Liver (tissue), 3 donors: ENCODE data around the gene DHRSX.

Experiments
- EGR1 ChIP-seq, 2 donors: IDR thresholded peaks; 2 replicates each; pipeline ENCODE4 v1.6.1; 2016 to 2018; ENCODE audit warnings: antibody characterized with exemption in 2 of 2, low read depth in 2 of 2
- JUND ChIP-seq, 2 donors: IDR thresholded peaks; 2 replicates each; pipeline ENCODE4 v1.6.1; 2016; ENCODE audit warnings: antibody characterized with exemption in 2 of 2
- TAF1 ChIP-seq: conservative IDR thresholded peaks from 2 replicates; pipeline ENCODE4 v1.6.1; 2016; ENCODE audit warnings: antibody characterized with exemption, mild to moderate bottlenecking
- TF ChIP-seq, protein P1 (sequence below): fragments of 150-350 bp; IDR thresholded peaks from 2 replicates; pipeline ENCODE4 v1.5.1; 2017; ENCODE audit warnings: improper control_type of control experiment, low read depth, low read length; ENCODE audit not compliant: missing input control
- TF ChIP-seq, protein P2 (sequence below): IDR thresholded peaks from 2 replicates; pipeline ENCODE4 v1.6.1; 2016; ENCODE audit warnings: antibody characterized with exemption, mild to moderate bottlenecking
- donor health status: healthy.
- donor health status: healthy.

DNA sequence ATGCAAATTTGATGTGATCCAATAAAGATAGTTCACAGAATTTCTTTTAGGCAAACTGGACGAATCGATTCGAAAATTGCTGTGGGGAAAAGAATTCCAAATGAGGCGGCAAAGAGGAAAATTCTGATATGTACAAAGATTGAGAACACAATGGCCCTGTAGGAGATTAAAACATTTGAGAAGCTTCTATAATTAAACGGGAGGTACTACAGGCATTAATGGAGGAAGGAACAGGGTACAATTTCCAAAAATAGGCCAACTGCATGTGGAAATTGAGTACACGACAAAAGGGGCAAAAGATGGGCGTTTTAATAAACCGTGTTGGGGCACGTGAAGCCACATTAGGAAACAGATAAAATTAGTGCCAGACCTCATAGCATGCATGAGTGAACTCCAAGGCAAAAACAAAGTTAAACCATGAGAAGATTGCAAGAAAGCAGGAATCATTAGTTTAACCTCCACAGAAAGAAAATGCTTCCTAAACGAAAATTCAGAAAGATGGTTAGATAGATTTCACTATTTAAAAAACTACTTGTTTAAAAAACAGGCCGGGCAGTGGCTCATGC is 68.4 kb downstream of the DHRSX start:
- TF ChIP-seq, protein P1, sequence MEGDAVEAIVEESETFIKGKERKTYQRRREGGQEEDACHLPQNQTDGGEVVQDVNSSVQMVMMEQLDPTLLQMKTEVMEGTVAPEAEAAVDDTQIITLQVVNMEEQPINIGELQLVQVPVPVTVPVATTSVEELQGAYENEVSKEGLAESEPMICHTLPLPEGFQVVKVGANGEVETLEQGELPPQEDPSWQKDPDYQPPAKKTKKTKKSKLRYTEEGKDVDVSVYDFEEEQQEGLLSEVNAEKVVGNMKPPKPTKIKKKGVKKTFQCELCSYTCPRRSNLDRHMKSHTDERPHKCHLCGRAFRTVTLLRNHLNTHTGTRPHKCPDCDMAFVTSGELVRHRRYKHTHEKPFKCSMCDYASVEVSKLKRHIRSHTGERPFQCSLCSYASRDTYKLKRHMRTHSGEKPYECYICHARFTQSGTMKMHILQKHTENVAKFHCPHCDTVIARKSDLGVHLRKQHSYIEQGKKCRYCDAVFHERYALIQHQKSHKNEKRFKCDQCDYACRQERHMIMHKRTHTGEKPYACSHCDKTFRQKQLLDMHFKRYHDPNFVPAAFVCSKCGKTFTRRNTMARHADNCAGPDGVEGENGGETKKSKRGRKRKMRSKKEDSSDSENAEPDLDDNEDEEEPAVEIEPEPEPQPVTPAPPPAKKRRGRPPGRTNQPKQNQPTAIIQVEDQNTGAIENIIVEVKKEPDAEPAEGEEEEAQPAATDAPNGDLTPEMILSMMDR = no peak
- TF ChIP-seq EGR1 (IDR thresholded peaks at IDR 0.05; ENCODE audit: low read depth in 2 of 2) (no peak), TAF1 (no peak), JUND (IDR thresholded peaks at IDR 0.05) (no peak)
- TF ChIP-seq, protein P2, sequence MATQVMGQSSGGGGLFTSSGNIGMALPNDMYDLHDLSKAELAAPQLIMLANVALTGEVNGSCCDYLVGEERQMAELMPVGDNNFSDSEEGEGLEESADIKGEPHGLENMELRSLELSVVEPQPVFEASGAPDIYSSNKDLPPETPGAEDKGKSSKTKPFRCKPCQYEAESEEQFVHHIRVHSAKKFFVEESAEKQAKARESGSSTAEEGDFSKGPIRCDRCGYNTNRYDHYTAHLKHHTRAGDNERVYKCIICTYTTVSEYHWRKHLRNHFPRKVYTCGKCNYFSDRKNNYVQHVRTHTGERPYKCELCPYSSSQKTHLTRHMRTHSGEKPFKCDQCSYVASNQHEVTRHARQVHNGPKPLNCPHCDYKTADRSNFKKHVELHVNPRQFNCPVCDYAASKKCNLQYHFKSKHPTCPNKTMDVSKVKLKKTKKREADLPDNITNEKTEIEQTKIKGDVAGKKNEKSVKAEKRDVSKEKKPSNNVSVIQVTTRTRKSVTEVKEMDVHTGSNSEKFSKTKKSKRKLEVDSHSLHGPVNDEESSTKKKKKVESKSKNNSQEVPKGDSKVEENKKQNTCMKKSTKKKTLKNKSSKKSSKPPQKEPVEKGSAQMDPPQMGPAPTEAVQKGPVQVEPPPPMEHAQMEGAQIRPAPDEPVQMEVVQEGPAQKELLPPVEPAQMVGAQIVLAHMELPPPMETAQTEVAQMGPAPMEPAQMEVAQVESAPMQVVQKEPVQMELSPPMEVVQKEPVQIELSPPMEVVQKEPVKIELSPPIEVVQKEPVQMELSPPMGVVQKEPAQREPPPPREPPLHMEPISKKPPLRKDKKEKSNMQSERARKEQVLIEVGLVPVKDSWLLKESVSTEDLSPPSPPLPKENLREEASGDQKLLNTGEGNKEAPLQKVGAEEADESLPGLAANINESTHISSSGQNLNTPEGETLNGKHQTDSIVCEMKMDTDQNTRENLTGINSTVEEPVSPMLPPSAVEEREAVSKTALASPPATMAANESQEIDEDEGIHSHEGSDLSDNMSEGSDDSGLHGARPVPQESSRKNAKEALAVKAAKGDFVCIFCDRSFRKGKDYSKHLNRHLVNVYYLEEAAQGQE = no peak
